HepG2 (cell line): ENCODE data around the gene C11orf58. TPM values are rescaled to one million over a fixed set of nuclear protein-coding genes. Genes with fewer than 3 reads are reported as not detected.

Experiments
- ATAC-seq: fragments of 200-7000 bp; cut with Tn5 transposase; 3 replicates; pipeline ENCODE4 v1.9.1; 2020; ENCODE audit warnings: mild to moderate bottlenecking, moderate library complexity
- BruUV-seq: library from RNA; stranded (reverse); fragments of 400-500 nt; replicated peaks from 2 replicates; lab custom pipeline; 2021; lab: Mats Ljungman, UMichigan
- CTCF ChIA-PET: fragments of 300-600 bp; formaldehyde crosslinking; extraction: SDS; loops from one replicate; lab custom pipeline; 2021; ENCODE audit warnings: low total read pairs, inconsistent platforms, low intra/inter-chr PET ratio; lab: Yijun Ruan, JAX
- POLR2A ChIA-PET: fragments of 350-600 bp; sonication (Branson Sonifier 250); formaldehyde crosslinking; loops from one replicate; lab custom pipeline; 2020; ENCODE audit warnings: antibody characterized with exemption, inconsistent platforms; lab: Yijun Ruan, JAX
- DNase-seq: peaks from one replicate; pipeline ENCODE4 v3.0.0-alpha.2; 2015; ENCODE audit warnings: low spot score
- FAIRE-seq: peaks from 3 replicates; lab custom pipeline; 2011; peaks lifted over from hg19 to GRCh38; lab: Jason Lieb, UNC
- H2AFZ ChIP-seq: one replicate; pipeline ENCODE4 v1.6.1; 2011; ENCODE audit warnings: low read length, inconsistent platforms
- H3K27ac ChIP-seq: fragments of 300-600 bp; 3 replicates; pipeline ENCODE4 v1.8.0; 2011; ENCODE audit warnings: mixed run types, mild to moderate bottlenecking, mixed read lengths, low read length, inconsistent platforms; ENCODE audit not compliant: insufficient read depth; ENCODE audit errors: extremely low read length
- H3K27me3 ChIP-seq, 2 experiments: fragments of 200-600 bp in 1 of 2; 2 replicates in 1 of 2; 3 replicates in 1 of 2; pipeline versions ENCODE4 v1.6.0 to v1.8.0; 2011; ENCODE audit warnings: low read length in 2 of 2, mild to moderate bottlenecking in 2 of 2, moderate library complexity in 2 of 2, inconsistent platforms in 1 of 2; ENCODE audit not compliant: insufficient read depth in 2 of 2, control insufficient read depth in 1 of 2
- H3K36me3 ChIP-seq, 2 experiments: fragments of 200-600 bp in 1 of 2; replicated peaks in 1 of 2; 2 replicates in 1 of 2; 3 replicates in 1 of 2; pipeline versions ENCODE4 v1.5.1 to v1.8.0; 2011; ENCODE audit warnings: low read length in 2 of 2, inconsistent platforms in 1 of 2; ENCODE audit not compliant: insufficient read depth in 2 of 2, control insufficient read depth in 1 of 2
- H3K4me1 ChIP-seq: 2 replicates; pipeline ENCODE4 v1.5.1; 2012; ENCODE audit warnings: low read length, inconsistent platforms; ENCODE audit not compliant: insufficient read depth
- H3K4me2 ChIP-seq: 2 replicates; pipeline ENCODE4 v1.6.0; 2011; ENCODE audit warnings: low read depth, low read length, inconsistent platforms
- H3K4me3 ChIP-seq, 3 experiments: fragments of 200-600 bp in 1 of 3; sonication (generic), shearing (Covaris generic) in 1 of 3; replicated peaks in 1 of 3; 2 replicates each; pipeline ENCODE4 v1.5.1; 2011 to 2016; ENCODE audit warnings: low read length in 3 of 3, inconsistent platforms in 2 of 3, low read depth in 2 of 3, mild to moderate bottlenecking in 2 of 3, control low read depth in 1 of 3, mixed read lengths in 1 of 3; ENCODE audit not compliant: insufficient read depth in 1 of 3
- H3K79me2 ChIP-seq: one replicate; pipeline ENCODE4 v1.6.1; 2011; ENCODE audit warnings: low read length, inconsistent platforms; ENCODE audit not compliant: insufficient read depth
- H3K9ac ChIP-seq: 2 replicates; pipeline ENCODE4 v1.6.0; 2011; ENCODE audit warnings: mild to moderate bottlenecking, low read depth, low read length, inconsistent platforms; ENCODE audit not compliant: insufficient read depth
- H3K9me3 ChIP-seq: 2 replicates; pipeline ENCODE4 v1.5.1; 2012; ENCODE audit warnings: mild to moderate bottlenecking, low read length
- H4K20me1 ChIP-seq: 2 replicates; pipeline ENCODE4 v1.6.0; 2011; ENCODE audit warnings: inconsistent platforms, mild to moderate bottlenecking, low read length, moderate library complexity; ENCODE audit not compliant: insufficient read depth
- ATF7-NPFF ChIP-seq: sonication (generic); formaldehyde crosslinking; IDR thresholded peaks from 2 replicates; pipeline ENCODE4 v1.8.1; 2023; ENCODE audit warnings: mild to moderate bottlenecking, low read depth, missing genetic modification reagents, moderate library complexity
- CENPT ChIP-seq: sonication (generic); formaldehyde crosslinking; IDR thresholded peaks from 2 replicates; pipeline ENCODE4 v1.8.0; 2022; ENCODE audit warnings: low read depth, mild to moderate bottlenecking, moderate library complexity, missing genetic modification reagents
- FOSL2 ChIP-seq: sonication (generic); formaldehyde crosslinking; IDR thresholded peaks from 2 replicates; pipeline ENCODE4 v1.4.0; 2020; ENCODE audit warnings: missing genetic modification reagents
- FOXP1 ChIP-seq, 2 experiments: fragments of 450-650 bp in 1 of 2; IDR thresholded peaks; 2 replicates each; pipeline ENCODE4 v1.6.1; 2017 to 2018; ENCODE audit warnings: antibody characterized with exemption in 1 of 2
- FOXP4 ChIP-seq: sonication (generic); formaldehyde crosslinking; IDR thresholded peaks from 2 replicates; pipeline ENCODE4 v1.4.0; 2020; ENCODE audit warnings: missing genetic modification reagents
- HNRNPH1 ChIP-seq: fragments of 200-400 bp; formaldehyde crosslinking; optimal IDR thresholded peaks from 2 replicates; pipeline ENCODE3; 2017; ENCODE audit warnings: mild to moderate bottlenecking, low read depth, low read length
- IRF2 ChIP-seq: IDR thresholded peaks from 2 replicates; pipeline ENCODE4 v1.6.1; 2018; ENCODE audit warnings: missing genetic modification reagents, missing compliant biosample characterization
- MAF1 ChIP-seq: sonication (generic); formaldehyde crosslinking; IDR thresholded peaks from 2 replicates; pipeline ENCODE4 v1.5.0; 2020; ENCODE audit warnings: missing genetic modification reagents, borderline replicate concordance
- MAZ ChIP-seq, 2 experiments: sonication (generic) in 1 of 2; formaldehyde crosslinking in 1 of 2; IDR thresholded peaks; 2 replicates each; pipeline versions ENCODE4 v1.5.0 to v1.6.1; 2012 to 2020; ENCODE audit warnings: low read depth in 2 of 2, mild to moderate bottlenecking in 2 of 2, borderline replicate concordance in 1 of 2, improper control_type of control experiment in 1 of 2, low read length in 1 of 2, missing genetic modification reagents in 1 of 2, moderate library complexity in 1 of 2
- PAX8 ChIP-seq: sonication (generic); formaldehyde crosslinking; IDR thresholded peaks from 2 replicates; pipeline ENCODE4 v1.8.0; 2022; ENCODE audit warnings: mild to moderate bottlenecking, missing genetic modification reagents, borderline replicate concordance
- SAP130 ChIP-seq: IDR thresholded peaks from 2 replicates; pipeline ENCODE4 v1.6.1; 2016; ENCODE audit warnings: low read depth
- SCMH1 ChIP-seq: sonication (generic); formaldehyde crosslinking; IDR thresholded peaks from 2 replicates; pipeline ENCODE4 v1.9.0; 2021; ENCODE audit warnings: missing genetic modification reagents, mild to moderate bottlenecking, borderline replicate concordance
- UBTF ChIP-seq: sonication (generic); formaldehyde crosslinking; IDR thresholded peaks from 2 replicates; pipeline ENCODE4 v1.4.0; 2020; ENCODE audit warnings: mild to moderate bottlenecking, missing genetic modification reagents
- ZFP91 ChIP-seq: sonication (generic); formaldehyde crosslinking; IDR thresholded peaks from 2 replicates; pipeline ENCODE4 v1.9.0; 2022; ENCODE audit warnings: missing genetic modification reagents, mild to moderate bottlenecking, borderline replicate concordance
- ZNF644 ChIP-seq: IDR thresholded peaks from 2 replicates; pipeline ENCODE4 v1.6.1; 2016; ENCODE audit warnings: low read depth
- ZSCAN25 ChIP-seq: sonication (generic); formaldehyde crosslinking; IDR thresholded peaks from 2 replicates; pipeline ENCODE4 v1.8.0; 2022; ENCODE audit warnings: mild to moderate bottlenecking, missing genetic modification reagents
- WGBS: methylation state at CpG from one replicate; pipeline ENCODE4 v1.1.6; 2017; ENCODE audit warnings: low lambda C conversion rate; 5-methylcytosine and 5-hydroxymethylcytosine counted together
- in situ Hi-C: cut with HindIII; loops from 2 replicates; pipeline ENCODE4 v1.10.0; 2017; ENCODE audit warnings: low pct_unique_long_range_greater_than_20kb; ENCODE audit not compliant: extremely low pct_ligation_motif_present
- intact Hi-C: fragments of 100-400 bp; cut with micrococcal nuclease; formaldehyde crosslinking; loops from one replicate; pipeline ENCODE4 v1.10.0; 2022; ENCODE audit not compliant: unreplicated experiment
- polyA plus RNA-seq, 8 experiments: library from polyadenylated mRNA; depleted of rRNA in 3 of 8; stranded (reverse) in 7 of 8; unstranded in 1 of 8; fragments of >200 nt; fragmentation: Illumina TruSeq in 4 of 8; extraction: Trizol in 4 of 8; gene quantifications; 2 replicates each; pipeline versions ENCODE4 v1.2.1 to v1.2.3, GENCODE V29; 2011 to 2016; ENCODE audit warnings: low read depth in 4 of 8, missing spikeins in 1 of 8, mixed read lengths in 1 of 8; ENCODE audit not compliant: insufficient read depth in 1 of 8
- total RNA-seq, 5 experiments: library from RNA; depleted of rRNA; stranded (reverse); fragments of >200 nt; fragmentation: Illumina TruSeq; extraction: Trizol; gene quantifications; 2 replicates each; pipeline ENCODE4 v1.2.3, GENCODE V29; 2016; ENCODE audit warnings: low read depth in 1 of 5

C11orf58 gene
- total and polyA plus RNA-seq, 2 of the 13 experiments (the other 11 are each of a cell fraction or from before 2014, with no cell fraction given) = 83.8 to 167 TPM

GRCh38 chr11:16804104-16804947 is 65.9 kb downstream of the C11orf58 start:
- BruUV-seq = no TSS peak
- no peak overlapping the region for H3K9ac ChIP-seq
- H3K4me2 ChIP-seq = peak overlapping the region; percentile 44
- 16% methylated on average over 7 of the region's 7 CpGs for WGBS
- H4K20me1 ChIP-seq = peaks cover 6% of the 10 kb centered on the region; the same call in 1 of the 2 replicates
- H3K27me3 ChIP-seq = no peaks in the 10 kb centered on the region
- H3K4me1 ChIP-seq = peaks cover 41% of the 10 kb centered on the region
- FAIRE-seq (peak; percentile 95), DNase-seq (peak; percentile 90), ATAC-seq (peak; percentile 82)
- H3K9me3 ChIP-seq = no peaks in the 10 kb centered on the region
- in situ Hi-C loops = loop anchor here (10.0 kb wide), 1 partner anchor 270 kb away; the partner anchor contains the start of gene RPS13
- ChIA-PET POLR2A (no interaction called here), CTCF (no interaction called here)
- peak overlapping the region; percentile 59 for H3K27ac ChIP-seq
- H3K36me3 ChIP-seq = peaks cover 19 to 24% of the 10 kb centered on the region in 2 experiments
- no peak overlapping the region for H3K4me3 ChIP-seq
- intact Hi-C loops = no loop called here
- no peak overlapping the region for H2AFZ ChIP-seq
- no peaks in the 10 kb centered on the region for H3K79me2 ChIP-seq
- no peak for TF ChIP-seq SCMH1 (CRISPR knock-in tag)
- TF ChIP-seq IRF2 (CRISPR knock-in tag) = 0 out of 2 replicates have a peak, but pooled peaks have one; percentile 30
- TF ChIP-seq ZFP91 = 0 out of 2 replicates have a peak, but pooled peaks have one; percentile 16
- no peak for TF ChIP-seq HNRNPH1
- TF ChIP-seq FOXP1 (IDR thresholded peaks at IDR 0.05) = 0 out of 2 replicates have a peak, but pooled peaks have one; percentile 17
- TF ChIP-seq FOXP1 (CRISPR knock-in tag; IDR thresholded peaks at IDR 0.05) = peak; percentile 79
- TF ChIP-seq MAZ (IDR thresholded peaks at IDR 0.05; ENCODE audit: borderline replicate concordance, low read depth, low read length) = peak; percentile 20; the same call in 1 of the 2 replicates
- no peak for TF ChIP-seq MAZ (CRISPR knock-in tag; IDR thresholded peaks at IDR 0.05; ENCODE audit: low read depth)
- no peak for TF ChIP-seq PAX8 (CRISPR knock-in tag)
- peak; percentile 34; the same call in 1 of the 2 replicates for TF ChIP-seq FOXP4 (CRISPR knock-in tag)
- no peak for TF ChIP-seq ATF7-NPFF (CRISPR knock-in tag)
- TF ChIP-seq SAP130 (CRISPR knock-in tag) = peak; percentile 50
- no peak for TF ChIP-seq FOSL2
- TF ChIP-seq MAF1 (CRISPR knock-in tag) = no peak
- no peak for TF ChIP-seq CENPT (CRISPR knock-in tag)
- peak; percentile 24; the same call in 1 of the 2 replicates for TF ChIP-seq UBTF (CRISPR knock-in tag)
- 0 out of 2 replicates have a peak, but pooled peaks have one; percentile 9 for TF ChIP-seq ZNF644 (CRISPR knock-in tag)
- 0 out of 2 replicates have a peak, but pooled peaks have one; percentile 51 for TF ChIP-seq ZSCAN25 (CRISPR knock-in tag)
